Right atrium auricular region (tissue), 2 donors: Measurements from ENCODE around the gene TSACC. TPM values are rescaled to one million over a fixed set of nuclear protein-coding genes. Genes with fewer than 3 reads are reported as not detected.
A peak's percentile ranks its signal among the peaks of the same experiment; 100 is the strongest.

ENCODE experiments used
- DNase-seq: peaks from one replicate; pipeline ENCODE4 v3.0.0-alpha.2; 2019; ENCODE audit warnings: low spot score
- H3K27ac ChIP-seq, 2 donors: fragments of 200-600 bp; sonication (generic); 1 replicate in 1 of 2; 2 replicates in 1 of 2; pipeline ENCODE4 v1.5.1; 2016 to 2019
- H3K27me3 ChIP-seq, 2 donors: fragments of 200-600 bp; sonication (generic); one replicate each; pipeline versions ENCODE4 v1.5.1 to v1.6.0; 2017 to 2019
- H3K36me3 ChIP-seq: fragments of 200-600 bp; sonication (generic); one replicate; pipeline ENCODE4 v1.5.1; 2016
- H3K4me1 ChIP-seq, 2 donors: fragments of 200-600 bp; sonication (generic); one replicate each; pipeline versions ENCODE4 v1.5.1 to v1.6.0; 2017 to 2019
- H3K4me3 ChIP-seq, 2 donors: fragments of 200-600 bp; sonication (generic); 1 replicate in 1 of 2; 2 replicates in 1 of 2; pipeline ENCODE4 v1.5.1; 2017 to 2019; ENCODE audit warnings: mild to moderate bottlenecking in 1 of 2, moderate library complexity in 1 of 2
- H3K9me3 ChIP-seq, 2 donors: fragments of 200-600 bp; sonication (generic); one replicate each; pipeline ENCODE4 v1.5.1; 2019
- CTCF ChIP-seq, 2 donors: fragments of 200-600 bp; sonication (generic); IDR thresholded peaks; one replicate each; pipeline ENCODE4 v1.5.1; 2019; ENCODE audit warnings: antibody characterized with exemption in 2 of 2
- total RNA-seq, 2 donors: library from RNA; depleted of rRNA; stranded (reverse); fragments of >200 nt; gene quantifications; one replicate each; pipeline ENCODE4 v1.1.0, GENCODE V29; 2016

The TSACC gene
- total RNA-seq, 2 donors from 2014 or later, result not detected

GRCh38 chr1:156295391-156295947 is 42.9 kb upstream of the TSACC start, which contains the start of gene GLMP:
Gene GLMP (minus strand): TSS chr1:156295679. CDS start chr1:156295645, 34 bp downstream.
- peak within 1 kb of the TSS; percentile 64 to 79 for H3K4me3 ChIP-seq
- no peaks in the 10 kb centered on the region for H3K9me3 ChIP-seq
- DNase-seq, result peak; percentile 79
- H3K36me3 ChIP-seq, result no peaks in the 10 kb centered on the region
- TF ChIP-seq CTCF (IDR thresholded peaks at IDR 0.05), result no peak
- peak within 1 kb of the TSS; percentile 46 to 74 for H3K27ac ChIP-seq
- no peaks in the 10 kb centered on the region for H3K27me3 ChIP-seq
- H3K4me1 ChIP-seq, result peaks cover 0 to 19% of the 10 kb centered on the region in 2 donors

GRCh38 chr1:156298852-156299357 is 39.4 kb upstream of the TSACC start, which contains the start of gene VHLL:
Gene VHLL (minus strand): TSS chr1:156299307. CDS start chr1:156299189, 118 bp downstream.
- H3K4me3 ChIP-seq, result no peak within 1 kb of the TSS
- H3K9me3 ChIP-seq, result no peaks in the 10 kb centered on the region
- H3K36me3 ChIP-seq, result no peaks in the 10 kb centered on the region
- DNase-seq, result no peak
- TF ChIP-seq CTCF (IDR thresholded peaks at IDR 0.05), result no peak
- peaks cover 0 to 11% of the 10 kb centered on the region in 2 donors for H3K4me1 ChIP-seq
- H3K27ac ChIP-seq, result no peak within 1 kb of the TSS
- no peaks in the 10 kb centered on the region for H3K27me3 ChIP-seq

- TF ChIP-seq CTCF (IDR thresholded peaks at IDR 0.05), result no peak
- Histone ChIP-seq H3K36me3 (peaks cover 10% of the 10 kb centered on the region), H3K27me3 (no peaks in the 10 kb centered on the region), H3K4me1 (no peaks in the 10 kb centered on the region), H3K4me3 (no peak overlapping the region), H3K9me3 (no peaks in the 10 kb centered on the region), H3K27ac (no peak overlapping the region)
- DNase-seq, result no peak
Observed at GRCh38 chr1:156303241-156303640, 35.1 kb upstream of the TSACC start.

GRCh38 chr1:156305215-156305614 is 33.1 kb upstream of the TSACC start:
- Histone ChIP-seq H3K9me3 (no peaks in the 10 kb centered on the region), H3K27me3 (no peaks in the 10 kb centered on the region), H3K36me3 (peaks cover 30% of the 10 kb centered on the region), H3K27ac (no peak overlapping the region), H3K4me3 (no peak overlapping the region), H3K4me1 (no peaks in the 10 kb centered on the region)
- no peak for DNase-seq
- TF ChIP-seq CTCF (IDR thresholded peaks at IDR 0.05), result no peak

GRCh38 chr1:156308078-156308477 is 30.2 kb upstream of the TSACC start:
- peaks cover 58% of the 10 kb centered on the region for H3K36me3 ChIP-seq
- no peak for DNase-seq

More at GRCh38 chr1:156308078-156308477, 30.2 kb upstream of the TSACC start:
- Histone ChIP-seq H3K27ac (no peak overlapping the region), H3K4me3 (no peak overlapping the region), H3K27me3 (no peaks in the 10 kb centered on the region), H3K4me1 (no peaks in the 10 kb centered on the region), H3K9me3 (no peaks in the 10 kb centered on the region)
- TF ChIP-seq CTCF (IDR thresholded peaks at IDR 0.05), result no peak
